SHP77 (cell line): ENCODE measurements around the gene F8A3.
"Not testable (repeated sequence)": the region's sequence is repeated elsewhere in the genome, so short reads cannot be mapped to it uniquely, and the experiment has no call there.

ENCODE experiments used
- DNase-seq, 2 experiments: peaks; one replicate each; lab custom pipeline; 2025; lab: John Stamatoyannopoulos, UW

Gene F8A3

DNA sequence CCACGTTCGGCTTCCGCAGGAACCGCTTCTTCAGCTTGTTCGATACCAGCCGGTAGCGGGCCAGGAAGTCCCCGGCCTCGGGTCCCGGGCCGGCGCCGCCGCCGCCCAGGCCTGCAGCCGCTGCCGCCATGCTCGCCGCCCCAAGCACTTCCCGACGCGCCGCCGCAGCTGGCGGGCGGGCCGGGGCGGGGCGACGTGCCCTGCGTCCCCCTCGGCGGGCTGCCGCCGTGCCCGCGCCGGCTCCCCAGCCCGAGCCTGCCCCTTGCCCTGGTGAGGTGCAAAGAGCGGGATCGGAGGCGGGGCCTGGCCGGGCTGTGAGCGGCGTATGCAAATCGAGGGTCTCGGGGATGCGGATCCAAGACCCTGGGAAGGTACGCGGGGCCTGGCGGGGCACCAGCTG, at the start of gene F8A3:
Gene F8A3 (minus strand): TSS at position 150 of the 400 bp plus-strand sequence. CDS start 20 bp downstream, at position 130.
- not testable (repeated sequence) for DNase-seq

DNA sequence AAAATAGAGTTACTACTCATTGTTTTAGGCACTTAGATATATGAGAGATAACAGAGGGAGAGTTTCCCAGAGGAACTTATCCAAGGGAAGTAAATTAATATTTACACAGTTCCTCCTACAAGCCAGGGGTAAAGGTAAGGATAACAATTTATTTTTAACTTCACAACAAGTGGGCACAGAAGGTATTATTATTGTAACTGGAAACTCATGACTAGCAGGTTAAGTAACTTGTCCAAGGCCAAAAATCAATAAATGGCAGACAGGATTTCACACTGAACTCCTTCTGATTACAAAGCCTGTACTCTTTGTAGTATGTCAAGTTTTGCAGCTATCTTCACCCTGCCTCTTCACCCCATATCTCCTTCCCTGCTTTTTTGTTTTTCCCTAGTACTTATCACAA, 46.9 kb upstream of the F8A3 start:
- DNase-seq: no peak

DNA sequence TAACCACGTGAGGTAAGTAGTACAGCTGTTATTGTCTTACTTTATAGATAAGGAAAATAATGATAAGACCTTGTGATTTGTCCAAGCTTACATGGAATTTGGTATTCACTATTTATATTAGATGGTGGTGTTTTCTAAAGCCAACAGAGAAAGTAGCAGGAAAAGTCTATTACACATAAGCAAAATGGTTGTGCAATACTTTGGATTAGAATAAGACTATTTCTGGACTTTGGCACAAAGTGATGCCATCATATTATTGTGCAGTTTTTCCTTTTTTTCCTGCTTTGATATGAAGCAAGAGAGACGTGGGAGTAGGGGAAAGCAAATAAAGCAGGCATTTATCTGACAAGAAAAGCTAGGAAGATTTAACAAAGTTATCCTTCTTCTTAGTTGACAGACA, 36.7 kb upstream of the F8A3 start:
- DNase-seq: not testable (repeated sequence)

DNA sequence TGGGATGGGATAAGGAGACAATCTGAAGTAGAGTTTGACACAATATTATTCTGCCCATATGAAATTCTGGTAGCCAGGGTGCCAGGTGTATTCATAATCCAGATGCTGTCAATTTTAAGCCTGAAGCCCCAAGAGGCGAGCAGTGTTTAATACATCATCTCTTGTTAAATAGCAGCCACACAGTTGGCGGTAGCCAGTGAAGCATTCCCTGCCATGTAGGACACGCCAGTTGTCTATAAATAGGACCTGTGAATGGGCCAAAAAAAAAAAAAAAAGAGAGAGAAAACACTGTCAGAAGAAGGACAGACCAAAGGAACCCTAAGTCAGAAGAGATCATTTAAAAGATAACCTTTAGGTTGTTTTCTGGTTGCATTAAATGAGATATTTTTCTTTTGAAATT, 33.0 kb upstream of the F8A3 start:
- not testable (repeated sequence) for DNase-seq

DNA sequence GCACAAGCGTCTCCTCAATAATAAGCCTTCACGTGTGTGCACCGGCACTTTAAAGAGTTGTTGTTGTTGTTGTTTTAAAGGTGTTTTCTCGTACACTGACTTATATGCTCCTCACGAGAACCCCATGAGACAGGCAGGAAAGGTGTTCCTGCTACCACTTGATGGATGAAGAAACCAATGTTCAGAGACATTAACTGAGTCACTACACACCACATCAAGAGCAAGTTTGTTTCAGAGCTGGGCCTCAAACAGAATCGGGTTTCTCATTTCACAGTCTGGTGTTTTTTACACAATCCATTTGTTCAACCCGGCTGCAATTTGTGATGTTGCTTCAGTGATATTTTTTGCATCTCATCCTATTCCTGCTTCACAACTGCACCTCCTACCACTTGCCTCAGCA, 18.7 kb upstream of the F8A3 start:
- DNase-seq: not testable (repeated sequence)

DNA sequence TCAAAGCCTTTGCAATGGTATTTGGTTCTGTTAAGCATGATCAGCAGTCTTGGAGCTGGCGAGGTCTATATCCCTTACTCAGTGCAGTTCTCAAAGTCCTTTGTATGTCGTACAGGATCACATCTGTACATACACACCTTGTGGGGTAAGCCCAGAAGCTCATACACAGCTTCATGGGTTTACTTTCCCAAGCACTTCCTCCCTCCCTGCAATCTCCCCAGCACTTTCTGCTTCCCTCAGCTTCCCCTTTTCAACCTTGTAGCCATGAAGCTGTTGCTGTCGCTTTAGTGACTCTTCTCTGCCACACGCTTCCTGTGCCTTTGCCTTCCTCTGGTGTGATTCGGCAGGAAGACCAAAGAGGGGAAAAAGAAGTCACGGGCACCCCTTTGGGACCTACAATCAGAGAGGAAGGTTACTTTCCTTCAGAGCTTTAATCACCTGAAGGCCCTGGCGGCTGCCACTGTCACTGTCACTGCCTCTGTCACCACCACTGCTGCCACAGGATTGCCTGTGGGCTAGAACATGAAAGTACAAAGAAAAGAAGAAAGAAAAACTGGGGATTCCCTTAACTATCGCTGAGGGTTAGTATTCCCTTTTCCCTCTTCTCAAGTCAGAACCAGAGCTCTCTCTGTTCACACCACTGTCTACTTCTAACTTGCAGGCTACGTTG, 8.0 kb upstream of the F8A3 start:
- DNase-seq: not testable (repeated sequence)

DNA sequence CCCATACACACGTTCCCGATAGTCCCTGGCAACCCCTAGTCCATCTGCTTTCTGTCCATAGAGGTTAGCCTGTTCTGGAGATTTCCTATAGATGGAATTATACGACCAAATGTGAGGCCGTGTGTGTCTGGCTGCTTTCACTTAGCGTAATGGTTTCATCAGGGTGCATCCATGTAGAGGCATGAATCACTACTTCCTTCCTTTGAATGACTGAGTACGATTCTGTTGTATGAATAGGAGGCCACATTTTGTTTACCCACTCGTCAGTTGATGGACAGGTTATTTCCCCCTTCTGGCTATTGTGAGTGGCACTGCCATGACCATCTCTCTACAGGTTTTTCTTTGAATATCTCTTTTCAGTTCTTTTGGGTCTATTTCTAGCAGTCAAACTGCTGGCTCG, 2.1 kb upstream of the F8A3 start:
- not testable (repeated sequence) for DNase-seq

DNA sequence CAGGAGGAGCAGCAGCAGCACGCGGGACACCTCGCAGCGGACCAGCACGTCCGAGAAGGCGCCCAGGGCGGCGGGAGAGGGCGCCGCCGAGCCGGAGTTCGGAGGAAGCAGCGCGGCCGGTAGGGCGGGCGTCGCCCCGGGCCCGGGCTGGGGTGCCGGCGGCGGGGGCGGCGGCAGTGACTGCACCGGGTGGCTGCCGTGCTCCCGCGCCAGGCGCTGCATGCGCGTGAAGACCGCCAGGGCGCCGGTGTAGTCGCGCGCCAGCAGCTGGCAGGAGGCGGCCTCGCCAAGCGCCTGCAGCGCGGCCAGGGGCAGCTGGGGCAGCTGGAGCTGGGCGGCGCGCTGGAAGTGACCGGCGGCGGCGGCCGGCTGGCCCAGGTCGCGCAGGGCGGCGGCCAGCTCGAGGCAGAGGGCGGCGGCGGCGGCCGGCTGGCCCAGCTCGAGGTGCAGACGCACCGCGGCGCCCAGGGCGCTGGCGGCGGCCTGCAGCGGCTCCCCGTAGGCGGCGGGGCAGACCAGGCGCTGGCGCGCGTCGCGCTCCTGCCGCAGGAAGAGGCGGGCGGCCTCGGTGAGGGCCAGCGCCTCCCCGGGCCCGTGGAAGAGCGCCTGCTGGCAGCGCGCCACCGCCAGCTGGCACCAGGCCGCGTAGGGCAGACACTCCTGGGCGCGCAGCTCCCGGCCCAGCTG, 516 bp downstream of the F8A3 start:
- not testable (repeated sequence) for DNase-seq

DNA sequence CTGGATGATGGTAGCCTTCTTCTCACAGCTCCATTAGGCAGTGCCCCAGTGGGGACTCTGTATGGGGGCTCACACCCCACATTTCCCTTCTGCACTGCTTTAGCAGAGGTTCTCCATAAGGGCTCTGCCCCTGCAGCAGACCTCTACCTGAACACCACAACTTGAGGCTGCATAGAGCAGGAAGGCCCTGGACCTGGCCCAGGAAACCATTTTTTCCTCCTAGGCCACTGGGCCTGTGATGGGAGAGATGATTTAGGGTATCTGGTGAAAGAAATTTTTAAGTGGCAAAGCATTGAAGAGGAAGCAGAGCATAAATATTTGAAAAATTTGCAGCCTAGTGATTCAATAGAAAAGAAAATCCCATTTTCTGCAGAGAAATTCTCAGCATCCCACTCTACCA, 17.3 kb downstream of the F8A3 start:
- no peak for DNase-seq

DNA sequence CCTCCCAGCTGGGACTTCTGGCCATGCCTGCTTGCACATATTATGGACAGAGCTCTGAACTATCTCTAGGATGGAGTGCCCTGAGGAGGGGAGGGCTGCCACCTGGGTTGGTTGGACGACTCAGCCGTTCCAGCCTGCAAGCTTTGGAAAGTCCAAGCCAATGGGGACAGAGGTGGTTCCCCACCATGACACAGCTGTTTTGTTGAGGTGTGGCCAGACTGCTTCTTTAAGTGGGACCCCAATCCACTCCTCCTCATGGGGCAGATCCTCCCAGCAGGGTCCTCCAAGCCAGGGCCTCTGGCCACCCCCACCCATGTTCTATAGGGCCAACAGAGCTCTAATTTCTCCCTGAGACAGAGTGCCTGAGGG, 22.7 kb downstream of the F8A3 start:
- DNase-seq: no peak

DNA sequence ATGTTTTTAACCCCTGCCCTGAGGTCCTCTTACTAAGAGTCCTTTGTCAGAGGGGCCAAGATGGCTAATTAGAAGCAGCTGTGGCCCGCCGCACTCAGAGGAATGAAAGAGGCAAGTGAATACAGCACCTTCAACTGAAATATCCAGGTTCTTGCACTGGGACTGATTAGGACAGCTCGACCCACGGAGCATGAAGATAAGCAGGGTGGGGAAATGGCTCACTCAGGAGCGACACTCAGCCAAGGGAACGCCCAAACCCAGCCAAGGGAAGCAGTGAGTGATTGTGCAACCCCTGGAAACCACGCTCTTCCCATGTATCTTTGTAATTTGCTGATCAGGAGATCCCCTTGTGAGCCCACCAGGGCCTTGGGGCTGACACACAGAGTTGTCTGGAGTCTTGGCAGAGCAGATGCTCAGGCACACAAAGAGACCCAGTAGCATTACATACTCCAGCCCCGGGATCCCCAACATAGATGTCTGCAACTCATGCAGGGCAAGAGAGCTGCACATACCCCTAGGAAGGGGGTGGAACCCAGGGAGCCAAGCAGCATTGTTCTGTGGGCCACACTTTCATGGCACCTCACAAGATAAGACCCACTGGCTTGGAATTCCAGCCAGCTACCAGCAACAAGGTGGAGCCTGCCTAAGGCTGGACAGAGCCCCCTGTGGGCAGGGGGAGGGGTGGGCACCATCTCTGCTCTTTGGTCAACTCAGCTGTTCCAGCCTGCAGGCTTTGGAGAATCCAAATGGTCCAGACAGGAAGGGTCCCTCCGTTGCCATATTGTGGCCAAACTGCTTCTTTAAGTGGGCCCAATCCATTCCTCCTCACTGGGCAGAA, 23.3 kb downstream of the F8A3 start:
- DNase-seq: no peak

DNA sequence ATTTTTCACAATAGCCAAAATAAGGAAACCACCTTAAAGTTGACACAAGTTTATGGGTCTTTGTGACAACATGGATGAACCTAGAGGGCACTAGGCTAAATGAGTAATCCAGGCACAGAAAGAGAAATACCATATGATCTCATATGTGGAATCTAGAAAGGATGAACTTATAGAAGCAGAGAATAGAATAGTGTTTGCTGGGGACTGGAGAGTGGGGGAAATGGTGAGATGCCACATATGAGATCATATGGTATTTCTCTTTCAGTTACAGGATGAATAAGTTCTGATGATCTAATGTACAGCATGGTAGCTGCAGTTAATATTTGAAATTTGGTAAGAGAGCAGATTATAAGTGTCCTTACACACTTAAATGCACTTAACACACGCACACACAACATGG, 40.7 kb downstream of the F8A3 start:
- no peak for DNase-seq
